Measurements from ENCODE around the gene DSG4.

The DSG4 gene

GRCh38 chr18:31407649-31408048 lies 31.1 kb downstream of the DSG4 start:
- DNase-seq (ENCODE audit: low read depth in 3 of 3) = no peak

DNA sequence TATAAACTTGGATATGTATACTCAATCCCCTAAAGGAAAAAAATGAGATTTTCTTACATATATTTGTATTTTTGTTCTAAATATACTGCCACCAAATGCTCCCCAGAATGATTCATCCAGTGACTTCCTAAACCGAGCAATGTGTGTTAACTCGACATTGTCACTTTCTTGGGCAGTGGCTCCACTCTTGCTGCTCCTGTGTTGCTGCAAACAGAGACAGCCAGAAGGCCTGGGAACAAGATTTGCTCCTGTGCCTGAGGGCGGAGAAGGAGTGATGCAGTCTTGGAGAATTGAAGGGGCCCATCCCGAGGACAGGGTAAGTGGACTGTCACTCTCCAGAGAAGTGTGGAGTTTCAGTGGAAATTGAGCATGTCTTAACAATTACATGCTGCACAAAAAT lies 32.7 kb downstream of the DSG4 start:
- DNase-seq (ENCODE audit: low read depth in 3 of 3) = no peak

- no peak for DNase-seq (ENCODE audit: low read depth in 3 of 3)
Measured at GRCh38 chr18:31410716-31411483, 34.3 kb downstream of the DSG4 start.

- no peak for DNase-seq (ENCODE audit: low read depth in 3 of 3)
Measured at GRCh38 chr18:31413137-31413536, 36.6 kb downstream of the DSG4 start.

DNA sequence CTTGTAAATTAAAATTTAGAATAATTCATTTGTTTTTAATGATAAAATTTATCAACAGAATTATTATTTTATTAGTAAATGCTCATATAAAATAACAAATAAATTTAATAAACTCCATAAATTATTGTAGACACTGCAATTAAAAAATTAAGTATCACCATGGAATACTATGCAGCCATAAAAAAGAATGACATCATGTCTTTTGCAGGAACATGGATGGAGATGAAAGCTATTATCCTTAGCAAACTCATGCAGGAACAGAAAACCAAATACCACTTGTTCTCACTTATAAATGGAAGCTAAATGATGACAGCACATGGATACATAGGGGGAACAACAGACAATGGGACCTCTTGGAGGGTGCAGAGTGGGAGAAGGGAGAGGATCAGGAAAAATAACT lies 41.3 kb downstream of the DSG4 start:
- no peak for DNase-seq (ENCODE audit: low read depth in 3 of 3)

- DNase-seq (ENCODE audit: low read depth in 3 of 3) = no peak
Measured at GRCh38 chr18:31419457-31419932, 42.9 kb downstream of the DSG4 start.

DNA sequence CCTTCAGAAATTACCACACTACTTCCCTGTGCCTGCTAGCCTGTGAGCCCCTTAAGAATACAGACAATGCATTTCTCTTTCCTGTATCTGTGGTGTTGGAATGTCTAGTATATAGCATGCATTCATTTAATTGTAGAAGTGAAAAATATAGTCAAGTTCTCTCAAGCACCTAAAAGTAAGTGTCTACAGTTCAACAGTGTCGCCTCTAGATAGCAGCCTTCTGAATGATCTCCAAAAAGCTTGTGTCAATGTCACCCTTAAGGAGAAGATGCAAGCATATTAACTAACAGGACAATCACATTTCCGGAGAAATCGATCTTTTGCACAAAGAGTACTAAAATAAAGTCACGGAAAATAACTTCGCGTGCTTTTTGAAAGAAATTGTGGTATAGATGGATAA lies 43.5 kb downstream of the DSG4 start:
- DNase-seq (ENCODE audit: low read depth in 3 of 3) = no peak

DNA sequence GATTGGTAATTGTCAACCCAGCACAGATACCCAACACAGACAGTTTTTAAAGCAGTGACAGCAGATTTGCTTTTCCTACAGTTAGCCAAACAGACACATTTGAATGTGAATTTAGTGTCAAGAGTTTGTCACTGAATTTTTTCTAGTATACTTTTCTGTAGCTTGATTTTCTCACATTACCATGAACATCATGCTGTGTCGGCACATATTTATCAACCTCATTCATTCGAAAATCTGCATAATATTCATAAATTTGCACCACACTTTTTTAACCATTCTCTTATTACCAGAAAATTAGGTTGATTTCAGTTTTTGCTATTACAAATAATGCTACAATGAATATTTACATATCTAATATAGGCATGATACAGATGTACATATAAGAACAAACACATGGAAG lies 43.9 kb downstream of the DSG4 start:
- DNase-seq (ENCODE audit: low read depth in 3 of 3) = no peak

DNA sequence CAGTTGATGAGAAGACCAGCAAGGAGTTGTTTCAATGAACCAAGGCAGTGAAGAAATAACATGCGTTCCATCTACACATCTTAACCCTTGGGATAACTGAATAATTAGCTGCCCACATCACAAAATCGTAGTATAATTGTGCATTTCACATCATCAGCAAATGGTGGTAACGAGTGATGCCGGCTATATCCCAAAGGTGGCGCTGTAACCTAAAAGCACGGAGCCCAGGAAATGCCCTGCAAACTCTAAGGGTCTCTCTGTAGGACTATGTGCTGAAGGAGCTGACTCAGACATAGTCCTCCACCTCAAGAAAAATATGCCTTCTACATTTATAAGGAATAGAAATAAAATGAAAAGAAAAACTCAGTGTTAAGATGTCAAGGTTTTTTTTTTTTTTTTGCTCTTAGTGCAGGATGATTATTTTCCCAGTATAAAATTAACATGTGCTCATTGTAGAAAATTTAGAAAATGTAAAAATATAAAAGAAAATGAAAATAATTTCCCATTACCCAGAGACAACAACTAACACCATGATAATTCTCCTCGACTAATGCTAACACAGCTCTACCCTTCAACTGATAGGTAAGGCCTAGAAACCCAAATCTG lies 47.9 kb downstream of the DSG4 start:
- no peak for DNase-seq (ENCODE audit: low read depth in 3 of 3)

DNA sequence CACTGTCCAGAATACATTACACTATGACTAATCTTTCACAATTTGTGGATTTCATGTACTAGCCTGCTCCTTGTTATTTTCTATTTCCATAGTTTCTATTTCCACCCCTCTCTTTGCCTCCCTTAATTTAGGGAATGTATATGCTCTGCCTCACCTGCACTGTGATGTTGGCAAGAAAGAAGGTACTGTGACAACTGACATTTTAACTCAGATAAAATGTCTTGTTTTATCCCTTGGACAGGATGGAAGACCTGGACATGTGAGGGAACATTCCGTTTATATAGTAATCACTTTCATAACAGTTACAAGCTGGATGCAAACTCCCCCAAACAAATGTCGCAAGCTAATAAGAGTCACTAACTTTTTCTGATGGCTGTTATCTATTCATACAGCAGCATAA lies 49.4 kb downstream of the DSG4 start:
- DNase-seq (ENCODE audit: low read depth in 3 of 3) = no peak

DNA sequence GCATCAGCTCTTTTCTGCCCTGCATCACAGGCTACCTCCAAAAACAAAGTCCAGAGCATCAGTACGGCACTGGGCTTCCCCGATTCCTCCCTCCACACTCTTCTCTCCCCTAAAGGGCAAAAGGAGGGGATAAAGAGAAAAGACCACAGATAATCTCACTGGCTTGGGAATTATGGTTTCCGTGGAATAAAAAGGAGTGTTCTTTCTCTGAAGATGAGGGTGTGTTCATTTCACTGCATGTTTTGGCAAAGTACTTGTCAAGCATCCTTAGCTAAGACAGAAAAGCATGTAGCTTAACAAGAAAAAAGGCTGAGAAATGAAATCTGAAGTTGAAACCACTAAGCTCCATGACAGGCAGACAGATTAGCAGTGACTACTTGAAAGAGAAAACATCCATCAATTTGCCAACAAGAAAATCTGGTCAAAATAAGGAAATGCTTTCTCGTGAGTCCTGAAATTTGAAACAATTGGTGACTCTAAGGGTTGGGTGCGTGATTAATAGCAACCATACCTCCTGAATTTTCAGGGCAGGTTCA lies 50.4 kb downstream of the DSG4 start:
- no peak for DNase-seq (ENCODE audit: low read depth in 3 of 3)

DNA sequence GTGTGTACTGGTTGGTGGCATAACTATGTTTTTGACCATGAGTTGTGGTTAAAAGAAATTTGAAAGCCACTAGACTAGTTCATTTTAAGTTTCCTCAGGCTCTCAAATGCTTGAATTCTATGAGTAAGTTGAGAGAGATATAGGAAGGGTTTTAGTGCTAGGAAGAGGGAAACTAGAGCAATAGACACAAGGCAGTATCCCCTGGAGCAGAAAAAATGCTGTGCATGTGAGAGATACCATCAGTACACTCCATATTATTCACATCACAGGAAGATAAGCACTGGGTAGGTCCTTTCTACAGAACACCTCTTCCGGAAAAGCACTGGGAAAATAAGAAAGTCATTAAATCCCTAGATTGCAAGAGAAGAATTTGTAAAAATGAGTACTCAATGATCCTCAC lies 51.6 kb downstream of the DSG4 start:
- DNase-seq (ENCODE audit: low read depth in 3 of 3) = no peak

- DNase-seq (ENCODE audit: low read depth in 3 of 3) = no peak
Measured at GRCh38 chr18:31429623-31430022, 53.0 kb downstream of the DSG4 start.

- DNase-seq (ENCODE audit: low read depth in 3 of 3) = no peak
Measured at GRCh38 chr18:31430072-31430471, 53.5 kb downstream of the DSG4 start.

DNA sequence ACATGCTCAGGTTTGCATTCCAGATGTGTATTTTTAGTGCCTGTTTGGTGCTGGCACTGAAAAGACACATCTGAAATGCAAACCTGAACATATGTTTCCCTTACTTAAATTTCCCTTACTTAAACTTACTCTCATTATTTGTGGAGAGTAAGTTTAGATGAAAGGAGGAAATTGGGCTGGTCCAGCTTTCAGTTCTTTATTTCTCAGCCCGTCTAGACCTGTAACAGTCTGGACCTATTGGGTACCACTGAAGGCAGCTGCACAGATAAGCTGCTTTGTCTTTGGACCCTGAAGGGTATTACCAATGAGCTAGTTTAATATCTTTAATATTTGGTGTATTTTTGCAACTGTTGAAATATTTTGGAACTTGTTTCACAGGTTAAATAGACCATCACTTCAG lies 54.0 kb downstream of the DSG4 start:
- DNase-seq (ENCODE audit: low read depth in 3 of 3) = no peak

- DNase-seq (ENCODE audit: low read depth in 3 of 3) = no peak
Measured at GRCh38 chr18:31432316-31432715, 55.7 kb downstream of the DSG4 start.

GRCh38 chr18:31436825-31437224 lies 60.2 kb downstream of the DSG4 start:
- no peak for DNase-seq (ENCODE audit: low read depth in 3 of 3)

DNA sequence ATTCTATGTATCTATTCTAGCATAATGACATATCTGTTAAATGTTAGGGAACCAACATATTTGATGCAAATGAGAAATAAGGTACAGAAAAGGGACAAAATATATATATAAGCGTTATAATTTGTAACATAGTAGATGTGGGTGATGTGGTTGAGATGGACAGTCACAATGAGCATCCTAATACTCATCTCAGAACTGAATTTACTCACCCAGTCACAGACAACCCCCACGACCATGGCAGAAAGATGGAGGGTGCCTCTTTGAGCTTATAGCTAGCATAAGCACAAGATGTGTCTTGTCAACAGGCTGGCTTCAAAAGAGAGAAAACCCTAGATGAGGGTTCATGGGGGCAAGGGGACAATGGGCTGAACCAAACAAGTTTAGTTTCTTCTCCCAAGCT lies 61.8 kb downstream of the DSG4 start:
- DNase-seq (ENCODE audit: low read depth in 3 of 3) = no peak

DNA sequence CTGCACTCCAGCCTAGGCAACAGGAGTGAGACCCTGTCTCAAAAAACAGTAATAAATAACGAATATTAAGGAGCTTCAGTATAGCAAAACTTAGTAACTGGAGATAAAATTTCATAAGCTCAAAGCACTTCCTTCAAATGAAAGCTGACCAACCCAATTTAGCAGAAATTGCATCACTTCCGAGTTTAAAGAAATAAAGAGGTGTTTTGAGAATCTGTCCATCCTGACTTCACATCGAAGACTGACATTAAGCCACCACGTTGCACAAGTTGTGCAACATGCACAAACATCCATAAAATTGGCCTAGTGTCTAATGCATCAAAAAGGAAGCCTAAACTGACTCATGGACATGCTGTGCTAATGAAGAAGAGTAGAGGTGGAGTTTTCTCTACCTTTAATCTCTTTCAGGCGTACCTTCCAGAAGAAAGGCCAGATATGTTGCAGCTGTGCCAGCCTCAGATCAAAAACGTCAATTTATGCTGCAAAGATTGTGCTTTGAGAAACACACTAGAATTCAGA lies 63.3 kb downstream of the DSG4 start:
- no peak for DNase-seq (ENCODE audit: low read depth in 3 of 3)

DNA sequence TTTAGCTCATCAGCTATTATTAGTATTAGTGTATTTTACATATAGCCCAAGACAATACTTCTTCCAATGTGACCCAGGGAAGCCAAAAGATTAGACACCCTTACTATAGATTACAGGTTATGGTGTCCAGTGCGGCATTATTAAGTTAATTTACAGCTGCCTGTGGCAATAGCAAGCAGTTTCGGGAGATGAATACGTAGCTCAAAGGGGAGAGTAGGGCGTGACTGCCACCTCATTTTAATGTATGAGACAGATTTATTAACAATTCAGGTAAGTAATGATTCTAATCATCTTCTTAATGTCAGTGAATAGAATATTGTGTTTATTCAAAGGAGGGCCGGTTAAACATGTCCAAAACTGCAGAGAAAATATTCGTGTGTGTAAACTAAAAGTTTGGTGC lies 64.2 kb downstream of the DSG4 start:
- DNase-seq (ENCODE audit: low read depth in 3 of 3) = no peak

- DNase-seq (ENCODE audit: low read depth in 3 of 3) = no peak
Measured at GRCh38 chr18:31441493-31441892, 64.9 kb downstream of the DSG4 start.

- DNase-seq (ENCODE audit: low read depth in 3 of 3) = no peak
Measured at GRCh38 chr18:31444142-31444541, 67.6 kb downstream of the DSG4 start.

DNA sequence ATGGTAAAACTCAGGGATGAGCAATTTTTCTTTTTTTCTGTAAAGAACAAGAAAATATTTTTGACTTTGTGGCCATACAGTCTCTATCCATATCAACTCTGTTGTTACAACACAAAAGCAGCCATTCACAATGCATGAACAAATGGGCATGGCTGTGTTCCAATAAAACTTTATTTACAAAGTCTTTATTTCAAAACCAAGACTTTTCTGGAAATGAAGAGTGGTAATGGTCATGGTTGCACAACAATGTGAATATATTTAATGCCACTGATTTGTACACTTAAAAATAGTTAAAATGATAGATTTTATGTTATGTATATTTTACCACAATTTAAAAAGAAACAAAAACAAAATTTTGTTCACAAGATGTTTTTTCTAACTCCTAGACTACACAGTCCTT lies 69.3 kb downstream of the DSG4 start:
- no peak for DNase-seq (ENCODE audit: low read depth in 3 of 3)

All from stimulated activated CD4-positive, alpha-beta T cell treated with anti-CD3 and anti-CD28 coated beads, TNF-alpha, amount 100 ng/mL, for 4 hours (primary cell).